Astrocyte of the spinal cord (primary cell): ENCODE results near the gene MECP2.

Source experiments
- DNase-seq: peaks from one replicate; pipeline ENCODE4 v3.0.0; 2011; ENCODE audit warnings: low read depth, low spot score
- H3K4me3 ChIP-seq: 2 replicates; pipeline ENCODE4 v1.5.1; 2011; ENCODE audit warnings: low read depth, mild to moderate bottlenecking, low read length, moderate library complexity
- in situ Hi-C: cut with HindIII; loops from 2 replicates; pipeline ENCODE4 v1.10.0; 2017; ENCODE audit warnings: low sequenced_read_pairs
- TF ChIP-seq, protein P1 (sequence below): IDR thresholded peaks from 2 replicates; pipeline ENCODE4 v1.5.1; 2012; ENCODE audit warnings: low read depth, mild to moderate bottlenecking, low read length, inconsistent platforms

Gene MECP2

DNA sequence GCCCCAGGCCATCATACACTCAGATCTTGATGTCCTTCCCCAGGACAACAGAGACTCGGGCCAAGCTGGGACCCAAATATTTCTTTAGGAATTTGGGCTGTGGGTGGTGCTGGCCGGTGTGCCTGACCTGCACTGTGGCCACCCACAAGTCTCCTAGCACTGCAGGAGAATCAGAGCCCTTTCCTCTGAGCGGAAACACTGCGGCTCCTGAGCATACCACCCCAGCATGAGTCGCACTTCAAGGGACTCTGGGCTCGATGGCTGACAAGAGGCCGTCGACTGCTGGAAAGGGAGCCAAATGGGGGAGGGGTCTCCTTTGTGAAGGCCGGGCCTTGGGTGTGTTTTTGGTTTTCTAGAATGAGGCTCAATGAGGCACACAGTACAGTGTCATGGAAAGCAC lies 64.9 kb downstream of the MECP2 start:
- TF ChIP-seq, protein P1, sequence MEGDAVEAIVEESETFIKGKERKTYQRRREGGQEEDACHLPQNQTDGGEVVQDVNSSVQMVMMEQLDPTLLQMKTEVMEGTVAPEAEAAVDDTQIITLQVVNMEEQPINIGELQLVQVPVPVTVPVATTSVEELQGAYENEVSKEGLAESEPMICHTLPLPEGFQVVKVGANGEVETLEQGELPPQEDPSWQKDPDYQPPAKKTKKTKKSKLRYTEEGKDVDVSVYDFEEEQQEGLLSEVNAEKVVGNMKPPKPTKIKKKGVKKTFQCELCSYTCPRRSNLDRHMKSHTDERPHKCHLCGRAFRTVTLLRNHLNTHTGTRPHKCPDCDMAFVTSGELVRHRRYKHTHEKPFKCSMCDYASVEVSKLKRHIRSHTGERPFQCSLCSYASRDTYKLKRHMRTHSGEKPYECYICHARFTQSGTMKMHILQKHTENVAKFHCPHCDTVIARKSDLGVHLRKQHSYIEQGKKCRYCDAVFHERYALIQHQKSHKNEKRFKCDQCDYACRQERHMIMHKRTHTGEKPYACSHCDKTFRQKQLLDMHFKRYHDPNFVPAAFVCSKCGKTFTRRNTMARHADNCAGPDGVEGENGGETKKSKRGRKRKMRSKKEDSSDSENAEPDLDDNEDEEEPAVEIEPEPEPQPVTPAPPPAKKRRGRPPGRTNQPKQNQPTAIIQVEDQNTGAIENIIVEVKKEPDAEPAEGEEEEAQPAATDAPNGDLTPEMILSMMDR, result no peak
- in situ Hi-C loops, result no loop called here
- no peak for DNase-seq
- no peak overlapping the region for H3K4me3 ChIP-seq

DNA sequence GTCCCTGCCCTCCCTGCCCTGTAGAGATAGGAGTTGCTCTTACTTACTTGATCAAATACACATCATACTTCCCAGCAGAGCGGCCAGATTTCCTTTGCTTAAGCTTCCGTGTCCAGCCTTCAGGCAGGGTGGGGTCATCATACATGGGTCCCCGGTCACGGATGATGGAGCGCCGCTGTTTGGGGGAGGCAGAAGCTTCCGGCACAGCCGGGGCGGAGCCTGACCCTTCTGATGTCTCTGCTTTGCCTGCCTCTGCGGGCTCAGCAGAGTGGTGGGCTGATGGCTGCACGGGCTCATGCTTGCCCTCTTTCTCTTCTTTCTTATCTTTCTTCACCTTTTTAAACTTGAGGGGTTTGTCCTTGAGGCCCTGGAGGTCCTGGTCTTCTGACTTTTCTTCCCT lies 65.4 kb downstream of the MECP2 start:
- TF ChIP-seq, protein P1, result no peak
- no peak for DNase-seq
- H3K4me3 ChIP-seq, result no peak overlapping the region
- in situ Hi-C loops, result no loop called here

DNA sequence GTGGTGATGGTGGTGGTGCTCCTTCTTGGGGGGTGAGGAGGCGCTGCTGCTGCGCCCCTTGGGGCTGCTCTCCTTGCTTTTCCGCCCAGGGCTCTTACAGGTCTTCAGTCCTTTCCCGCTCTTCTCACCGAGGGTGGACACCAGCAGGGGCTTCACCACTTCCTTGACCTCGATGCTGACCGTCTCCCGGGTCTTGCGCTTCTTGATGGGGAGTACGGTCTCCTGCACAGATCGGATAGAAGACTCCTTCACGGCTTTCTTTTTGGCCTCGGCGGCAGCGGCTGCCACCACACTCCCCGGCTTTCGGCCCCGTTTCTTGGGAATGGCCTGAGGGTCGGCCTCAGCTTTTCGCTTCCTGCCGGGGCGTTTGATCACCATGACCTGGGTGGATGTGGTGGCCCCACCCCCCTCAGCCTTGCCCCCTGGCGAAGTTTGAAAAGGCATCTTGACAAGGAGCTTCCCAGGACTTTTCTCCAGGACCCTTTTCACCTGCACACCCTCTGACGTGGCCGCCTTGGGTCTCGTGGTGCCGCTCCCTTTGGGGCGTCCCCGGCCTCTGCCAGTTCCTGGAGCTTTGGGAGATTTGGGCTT lies 66.7 kb downstream of the MECP2 start:
- TF ChIP-seq, protein P1, result no peak

DNA sequence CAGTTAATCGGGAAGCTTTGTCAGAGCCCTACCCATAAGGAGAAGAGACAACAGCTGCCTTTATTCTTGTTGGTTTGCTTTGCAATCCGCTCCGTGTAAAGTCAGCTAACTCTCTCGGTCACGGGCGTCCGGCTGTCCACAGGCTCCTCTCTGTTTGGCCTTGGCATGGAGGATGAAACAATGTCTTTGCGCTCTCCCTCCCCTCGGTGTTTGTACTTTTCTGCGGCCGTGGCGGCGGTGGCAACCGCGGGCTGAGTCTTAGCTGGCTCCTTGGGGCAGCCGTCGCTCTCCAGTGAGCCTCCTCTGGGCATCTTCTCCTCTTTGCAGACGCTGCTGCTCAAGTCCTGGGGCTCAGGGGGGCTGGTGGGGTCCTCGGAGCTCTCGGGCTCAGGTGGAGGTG lies 67.3 kb downstream of the MECP2 start:
- no peak overlapping the region for H3K4me3 ChIP-seq
- in situ Hi-C loops, result no loop called here
- TF ChIP-seq, protein P1, result no peak
- no peak for DNase-seq

More for the DNA sequence above, 66.7 kb downstream of the MECP2 start:
- in situ Hi-C loops, result no loop called here
- H3K4me3 ChIP-seq, result no peak overlapping the region
- no peak for DNase-seq

DNA sequence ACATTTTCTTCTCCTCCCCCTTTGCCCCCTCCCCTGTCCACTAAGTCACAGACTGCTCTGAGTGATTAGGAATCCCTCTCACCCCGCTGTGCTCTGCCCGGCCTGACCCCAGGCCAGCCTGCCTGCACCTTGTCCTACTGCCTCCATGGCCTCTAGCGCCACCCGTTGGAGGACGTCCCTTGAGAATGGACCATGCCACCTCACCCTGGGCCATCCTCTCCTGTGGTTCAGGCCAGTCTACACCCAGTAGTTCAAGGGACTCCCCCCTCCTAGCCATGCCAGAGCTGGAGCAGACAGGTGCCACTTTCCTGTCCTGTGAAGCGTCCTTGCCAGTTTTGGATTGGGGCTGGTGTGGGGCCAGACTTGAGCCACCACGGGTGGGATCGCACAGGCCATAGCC lies 68.1 kb downstream of the MECP2 start:
- in situ Hi-C loops, result no loop called here
- no peak overlapping the region for H3K4me3 ChIP-seq
- DNase-seq, result no peak
- TF ChIP-seq, protein P1, result no peak

DNA sequence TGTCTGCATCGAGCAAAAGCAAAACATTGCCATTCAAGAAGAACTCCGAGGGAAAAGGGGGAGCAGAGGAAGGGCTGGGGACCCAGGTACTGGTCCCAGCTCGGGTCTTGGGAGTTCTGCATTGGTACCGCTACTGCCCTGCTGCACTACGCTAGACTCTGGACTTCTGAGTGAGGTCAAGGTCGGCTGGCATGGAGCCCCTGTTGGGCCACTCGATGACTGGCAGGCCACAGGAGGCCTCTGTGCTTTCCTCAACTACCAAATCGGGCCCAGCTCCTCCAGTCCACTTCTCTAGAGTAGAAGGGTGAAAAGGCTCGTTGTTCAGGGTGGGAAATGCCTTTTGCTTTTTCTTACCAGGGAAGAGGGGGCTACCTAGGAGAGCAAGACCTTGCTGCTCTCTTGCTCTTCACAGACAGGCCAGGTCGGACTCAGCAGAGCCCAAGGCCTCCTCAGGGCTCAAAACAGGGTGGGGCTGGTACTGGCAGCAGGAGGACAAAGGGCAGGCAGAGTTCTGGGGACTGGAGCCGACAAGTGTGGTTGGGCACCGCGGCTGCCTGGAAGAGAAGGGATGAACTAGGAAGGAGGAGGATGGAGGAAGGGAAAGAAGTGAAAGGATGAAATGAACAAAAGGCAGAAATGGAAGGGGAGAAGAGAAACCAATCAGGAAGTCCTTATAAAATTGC lies 68.9 kb downstream of the MECP2 start:
- no peak for DNase-seq
- in situ Hi-C loops, result no loop called here
- no peak overlapping the region for H3K4me3 ChIP-seq
- TF ChIP-seq, protein P1, result no peak
